ENCODE measurements around the gene NUTF2.

Gene NUTF2

GRCh38 chr16:67807148-67807682, 39.5 kb upstream of the NUTF2 start (continued):
- TF ChIP-seq ZNF530 (tag by site-specific recombination; IDR thresholded peaks at IDR 0.05; ENCODE audit: low read depth) (no peak), ZNF214 (tag by site-specific recombination; IDR thresholded peaks at IDR 0.05; ENCODE audit: borderline replicate concordance) (no peak), SETDB1 (IDR thresholded peaks at IDR 0.05; ENCODE audit: insufficient read length, low read length) (no peak), ZBTB6 (tag by site-specific recombination; IDR thresholded peaks at IDR 0.05) (0 out of 2 replicates have a peak, but pooled peaks have one; percentile 4), ZBTB21 (tag by site-specific recombination; IDR thresholded peaks at IDR 0.05) (no peak), BCL11B (tag by site-specific recombination; IDR thresholded peaks at IDR 0.05; ENCODE audit: low read depth) (no peak), PATZ1 (tag by site-specific recombination; IDR thresholded peaks at IDR 0.05) (no peak), ZNF571 (tag by site-specific recombination; IDR thresholded peaks at IDR 0.05) (no peak), PRDM2 (tag by site-specific recombination; IDR thresholded peaks at IDR 0.05; ENCODE audit: borderline replicate concordance) (no peak), INSM2 (tag by site-specific recombination; IDR thresholded peaks at IDR 0.05) (no peak), ZNF221 (tag by site-specific recombination; IDR thresholded peaks at IDR 0.05; ENCODE audit: borderline replicate concordance) (no peak), ZNF792 (tag by site-specific recombination; IDR thresholded peaks at IDR 0.05) (no peak), YY2 (tag by site-specific recombination; IDR thresholded peaks at IDR 0.05) (no peak), MEIS1 (CRISPR knock-in tag; IDR thresholded peaks at IDR 0.05; ENCODE audit: borderline replicate concordance) (no peak), ZNF561 (tag by site-specific recombination; IDR thresholded peaks at IDR 0.05; ENCODE audit: borderline replicate concordance) (no peak), ZNF19 (tag by site-specific recombination; IDR thresholded peaks at IDR 0.05; ENCODE audit: low read depth) (no peak), GLIS2 (tag by site-specific recombination; IDR thresholded peaks at IDR 0.05) (no peak), ZNF426 (tag by site-specific recombination; IDR thresholded peaks at IDR 0.05) (no peak), GLI4 (tag by site-specific recombination; IDR thresholded peaks at IDR 0.05) (no peak), ZNF10 (tag by site-specific recombination; IDR thresholded peaks at IDR 0.05) (no peak), ZNF354C (tag by site-specific recombination; IDR thresholded peaks at IDR 0.05; ENCODE audit: borderline replicate concordance, low read depth) (no peak)
- TF ChIP-seq, protein P1, sequence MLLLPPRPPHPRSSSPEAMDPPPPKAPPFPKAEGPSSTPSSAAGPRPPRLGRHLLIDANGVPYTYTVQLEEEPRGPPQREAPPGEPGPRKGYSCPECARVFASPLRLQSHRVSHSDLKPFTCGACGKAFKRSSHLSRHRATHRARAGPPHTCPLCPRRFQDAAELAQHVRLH (tag by site-specific recombination; IDR thresholded peaks at IDR 0.05), result no peak
- TF ChIP-seq, protein P2, sequence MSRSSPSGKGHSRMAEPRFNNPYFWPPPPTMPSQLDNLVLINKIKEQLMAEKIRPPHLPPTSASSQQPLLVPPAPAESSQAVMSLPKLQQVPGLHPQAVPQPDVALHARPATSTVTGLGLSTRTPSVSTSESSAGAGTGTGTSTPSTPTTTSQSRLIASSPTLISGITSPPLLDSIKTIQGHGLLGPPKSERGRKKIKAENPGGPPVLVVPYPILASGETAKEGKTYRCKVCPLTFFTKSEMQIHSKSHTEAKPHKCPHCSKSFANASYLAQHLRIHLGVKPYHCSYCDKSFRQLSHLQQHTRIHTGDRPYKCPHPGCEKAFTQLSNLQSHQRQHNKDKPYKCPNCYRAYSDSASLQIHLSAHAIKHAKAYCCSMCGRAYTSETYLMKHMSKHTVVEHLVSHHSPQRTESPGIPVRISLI (tag by site-specific recombination; IDR thresholded peaks at IDR 0.05), result no peak
- TF ChIP-seq, protein P3, sequence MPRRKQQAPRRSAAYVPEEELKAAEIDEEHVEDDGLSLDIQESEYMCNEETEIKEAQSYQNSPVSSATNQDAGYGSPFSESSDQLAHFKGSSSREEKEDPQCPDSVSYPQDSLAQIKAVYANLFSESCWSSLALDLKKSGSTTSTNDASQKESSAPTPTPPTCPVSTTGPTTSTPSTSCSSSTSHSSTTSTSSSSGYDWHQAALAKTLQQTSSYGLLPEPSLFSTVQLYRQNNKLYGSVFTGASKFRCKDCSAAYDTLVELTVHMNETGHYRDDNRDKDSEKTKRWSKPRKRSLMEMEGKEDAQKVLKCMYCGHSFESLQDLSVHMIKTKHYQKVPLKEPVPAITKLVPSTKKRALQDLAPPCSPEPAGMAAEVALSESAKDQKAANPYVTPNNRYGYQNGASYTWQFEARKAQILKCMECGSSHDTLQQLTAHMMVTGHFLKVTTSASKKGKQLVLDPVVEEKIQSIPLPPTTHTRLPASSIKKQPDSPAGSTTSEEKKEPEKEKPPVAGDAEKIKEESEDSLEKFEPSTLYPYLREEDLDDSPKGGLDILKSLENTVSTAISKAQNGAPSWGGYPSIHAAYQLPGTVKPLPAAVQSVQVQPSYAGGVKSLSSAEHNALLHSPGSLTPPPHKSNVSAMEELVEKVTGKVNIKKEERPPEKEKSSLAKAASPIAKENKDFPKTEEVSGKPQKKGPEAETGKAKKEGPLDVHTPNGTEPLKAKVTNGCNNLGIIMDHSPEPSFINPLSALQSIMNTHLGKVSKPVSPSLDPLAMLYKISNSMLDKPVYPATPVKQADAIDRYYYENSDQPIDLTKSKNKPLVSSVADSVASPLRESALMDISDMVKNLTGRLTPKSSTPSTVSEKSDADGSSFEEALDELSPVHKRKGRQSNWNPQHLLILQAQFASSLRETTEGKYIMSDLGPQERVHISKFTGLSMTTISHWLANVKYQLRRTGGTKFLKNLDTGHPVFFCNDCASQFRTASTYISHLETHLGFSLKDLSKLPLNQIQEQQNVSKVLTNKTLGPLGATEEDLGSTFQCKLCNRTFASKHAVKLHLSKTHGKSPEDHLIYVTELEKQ (tag by site-specific recombination; IDR thresholded peaks at IDR 0.05; ENCODE audit: borderline replicate concordance), result no peak
